K562 (cell line): ENCODE results near the gene GNA15. TPM values are rescaled to one million over a fixed set of nuclear protein-coding genes. Genes with fewer than 3 reads are reported as not detected.
A peak's percentile ranks its signal among the peaks of the same experiment; 100 is the strongest.

Experiments
- HNRNPH1 ChIP-seq: fragments of 200-400 bp; formaldehyde crosslinking; optimal IDR thresholded peaks from 2 replicates; pipeline ENCODE3; 2017; ENCODE audit warnings: low read depth, mild to moderate bottlenecking, low read length, moderate library complexity
- LCOR ChIP-seq: sonication (generic); formaldehyde crosslinking; IDR thresholded peaks from 2 replicates; pipeline ENCODE4 v1.8.0; 2022; ENCODE audit warnings: mild to moderate bottlenecking, missing genetic modification reagents
- MCM3 ChIP-seq: fragments of 450-650 bp; IDR thresholded peaks from 2 replicates; pipeline ENCODE4 v1.6.1; 2016
- MTA1 ChIP-seq: fragments of 450-650 bp; IDR thresholded peaks from 2 replicates; pipeline ENCODE4 v1.6.1; 2017; ENCODE audit warnings: borderline replicate concordance
- NEUROD1 ChIP-seq: fragments of 150-350 bp; IDR thresholded peaks from 2 replicates; pipeline ENCODE4 v1.6.1; 2014; ENCODE audit warnings: borderline replicate concordance, low read length, low read depth; ENCODE audit not compliant: partially characterized antibody
- RBM34 ChIP-seq: fragments of 200-400 bp; formaldehyde crosslinking; IDR thresholded peaks from 2 replicates; pipeline ENCODE4 v1.6.1; 2018; ENCODE audit warnings: low read length, borderline replicate concordance; ENCODE audit not compliant: insufficient read depth
- RBM39 ChIP-seq: fragments of 200-400 bp; formaldehyde crosslinking; optimal IDR thresholded peaks from 2 replicates; pipeline ENCODE3; 2018; ENCODE audit warnings: low read depth, low read length
- SAFB ChIP-seq: fragments of 200-400 bp; formaldehyde crosslinking; IDR thresholded peaks from 2 replicates; pipeline ENCODE4 v1.6.1; 2017; ENCODE audit warnings: low read depth, low read length, borderline replicate concordance
- SIN3A ChIP-seq, 2 experiments: fragments of 150-350 bp in 1 of 2; IDR thresholded peaks; 2 replicates each; pipeline ENCODE4 v1.6.1; 2011 to 2016; ENCODE audit warnings: borderline replicate concordance in 2 of 2, low read depth in 2 of 2, low read length in 2 of 2, mild to moderate bottlenecking in 2 of 2, moderate library complexity in 2 of 2; ENCODE audit not compliant: control insufficient read depth in 1 of 2
- SMAD2 ChIP-seq: fragments of 150-350 bp; IDR thresholded peaks from 2 replicates; pipeline ENCODE4 v1.6.1; 2014; ENCODE audit warnings: low read depth, mild to moderate bottlenecking, low read length
- SRSF9 ChIP-seq: fragments of 200-400 bp; formaldehyde crosslinking; IDR thresholded peaks from 2 replicates; pipeline ENCODE4 v1.6.1; 2017; ENCODE audit warnings: low read depth, low read length, borderline replicate concordance
- ZBED1 ChIP-seq: IDR thresholded peaks from 2 replicates; pipeline ENCODE4 v1.6.1; 2014
- ZBTB7A ChIP-seq: IDR thresholded peaks from 2 replicates; pipeline ENCODE4 v1.6.1; 2011; ENCODE audit warnings: low read depth, mild to moderate bottlenecking, low read length, moderate library complexity, borderline replicate concordance; ENCODE audit not compliant: control insufficient read depth
- ZNF224 ChIP-seq: sonication (generic); formaldehyde crosslinking; IDR thresholded peaks from 2 replicates; pipeline ENCODE4 v1.8.0; 2022; ENCODE audit warnings: mild to moderate bottlenecking, missing genetic modification reagents
- polyA plus RNA-seq, 8 experiments: library from polyadenylated mRNA; depleted of rRNA in 4 of 8; stranded (reverse) in 5 of 8; unstranded in 3 of 8; fragments of >200 nt; fragmentation: Nextera tagmentation in 2 of 8; fragmentation: Illumina TruSeq in 1 of 8; extraction: Ambion mirVana in 2 of 8; extraction: Trizol in 1 of 8; gene quantifications; 2 replicates each; pipeline versions ENCODE4 v1.2.1 to v1.2.3, GENCODE V29; 2011 to 2014; ENCODE audit warnings: inconsistent platforms in 1 of 8, missing spikeins in 1 of 8
- total RNA-seq, 7 experiments: library from RNA; depleted of rRNA in 6 of 7; stranded (reverse); fragments of >200 nt in 6 of 7; fragmentation: Illumina TruSeq in 2 of 7; extraction: Trizol in 2 of 7; gene quantifications; 2 replicates each; pipeline versions ENCODE4 v1.2.1 to v1.2.3, GENCODE V29; 2011 to 2021; ENCODE audit warnings: low replicate concordance in 1 of 7
- TF ChIP-seq, protein P1 (sequence below): fragments of 250-450 bp; sonication (Bioruptor Pico); IDR thresholded peaks from 2 replicates; pipeline ENCODE4 v1.5.1; 2021; ENCODE audit warnings: mild to moderate bottlenecking
- TF ChIP-seq, protein P2 (sequence below): fragments of 250-450 bp; sonication (Bioruptor Pico); IDR thresholded peaks from 2 replicates; pipeline ENCODE4 v1.8.0; 2021; ENCODE audit warnings: mild to moderate bottlenecking, moderate library complexity
- TF ChIP-seq, protein P3 (sequence below), 3 experiments: fragments of 200-800 bp in 1 of 3; sonication (Bioruptor generic) in 1 of 3; sonication (generic) in 1 of 3; formaldehyde crosslinking in 1 of 3; IDR thresholded peaks; 2 replicates each; pipeline versions ENCODE4 v1.6.1 to v1.8.0; 2016 to 2022; ENCODE audit warnings: mild to moderate bottlenecking in 2 of 3, missing compliant biosample characterization in 2 of 3, missing genetic modification characterization in 2 of 3, missing genetic modification reagents in 1 of 3
- TF ChIP-seq, protein P4 (sequence below): fragments of 450-650 bp; formaldehyde crosslinking; IDR thresholded peaks from 2 replicates; pipeline ENCODE4 v1.4.0; 2020; ENCODE audit warnings: mild to moderate bottlenecking, mixed read lengths

Gene GNA15
- total and polyA plus RNA-seq, 9 of the 15 experiments (the other 6 are each of a cell fraction or from before 2014, with no cell fraction given), result 0.03 to 0.24 (median 0.11) TPM; not detected in 1

DNA sequence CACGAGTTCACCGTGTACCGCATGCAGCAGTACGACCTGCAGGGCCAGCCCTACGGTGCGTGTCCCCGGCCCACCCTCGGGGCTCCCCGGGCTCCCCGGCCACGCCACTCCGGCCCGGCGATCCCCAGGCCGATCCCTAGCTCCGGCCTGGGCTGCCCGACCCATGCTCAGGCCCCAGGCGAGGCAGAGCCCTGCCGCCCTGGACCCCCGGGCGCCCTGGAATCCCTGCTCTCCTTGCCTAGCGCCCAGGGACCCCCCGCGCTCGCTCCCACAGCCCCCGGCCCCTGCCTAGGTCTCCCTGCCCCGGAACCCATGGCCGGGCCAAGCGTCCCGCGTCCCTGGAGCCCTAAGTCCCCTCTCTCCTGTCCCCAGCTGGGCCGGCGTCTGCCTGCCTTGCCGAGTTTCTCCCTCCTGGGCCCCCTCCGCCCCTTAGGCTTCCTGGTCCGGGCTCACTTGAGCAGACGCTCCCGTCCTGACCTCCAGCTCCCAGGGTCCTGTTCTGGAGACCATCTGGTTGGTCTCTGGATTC, 50.4 kb downstream of the GNA15 start (continued):
- TF ChIP-seq, protein P1, sequence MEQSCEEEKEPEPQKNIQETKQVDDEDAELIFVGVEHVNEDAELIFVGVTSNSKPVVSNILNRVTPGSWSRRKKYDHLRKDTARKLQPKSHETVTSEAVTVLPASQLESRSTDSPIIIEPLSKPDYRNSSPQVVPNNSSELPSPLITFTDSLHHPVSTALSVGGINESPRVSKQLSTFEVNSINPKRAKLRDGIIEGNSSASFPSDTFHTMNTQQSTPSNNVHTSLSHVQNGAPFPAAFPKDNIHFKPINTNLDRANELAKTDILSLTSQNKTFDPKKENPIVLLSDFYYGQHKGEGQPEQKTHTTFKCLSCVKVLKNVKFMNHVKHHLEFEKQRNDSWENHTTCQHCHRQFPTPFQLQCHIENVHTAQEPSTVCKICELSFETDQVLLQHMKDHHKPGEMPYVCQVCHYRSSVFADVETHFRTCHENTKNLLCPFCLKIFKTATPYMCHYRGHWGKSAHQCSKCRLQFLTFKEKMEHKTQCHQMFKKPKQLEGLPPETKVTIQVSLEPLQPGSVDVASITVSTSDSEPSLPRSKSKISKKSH (CRISPR knock-in tag), result no peak
- no peak for TF ChIP-seq MTA1
- TF ChIP-seq, protein P2, sequence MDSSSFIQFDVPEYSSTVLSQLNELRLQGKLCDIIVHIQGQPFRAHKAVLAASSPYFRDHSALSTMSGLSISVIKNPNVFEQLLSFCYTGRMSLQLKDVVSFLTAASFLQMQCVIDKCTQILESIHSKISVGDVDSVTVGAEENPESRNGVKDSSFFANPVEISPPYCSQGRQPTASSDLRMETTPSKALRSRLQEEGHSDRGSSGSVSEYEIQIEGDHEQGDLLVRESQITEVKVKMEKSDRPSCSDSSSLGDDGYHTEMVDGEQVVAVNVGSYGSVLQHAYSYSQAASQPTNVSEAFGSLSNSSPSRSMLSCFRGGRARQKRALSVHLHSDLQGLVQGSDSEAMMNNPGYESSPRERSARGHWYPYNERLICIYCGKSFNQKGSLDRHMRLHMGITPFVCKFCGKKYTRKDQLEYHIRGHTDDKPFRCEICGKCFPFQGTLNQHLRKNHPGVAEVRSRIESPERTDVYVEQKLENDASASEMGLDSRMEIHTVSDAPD (CRISPR knock-in tag), result no peak
- TF ChIP-seq, protein P3, sequence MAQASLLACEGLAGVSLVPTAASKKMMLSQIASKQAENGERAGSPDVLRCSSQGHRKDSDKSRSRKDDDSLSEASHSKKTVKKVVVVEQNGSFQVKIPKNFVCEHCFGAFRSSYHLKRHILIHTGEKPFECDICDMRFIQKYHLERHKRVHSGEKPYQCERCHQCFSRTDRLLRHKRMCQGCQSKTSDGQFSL (CRISPR knock-in tag; IDR thresholded peaks at IDR 0.05), result no peak
- TF ChIP-seq, protein P3 (tag; IDR thresholded peaks at IDR 0.05), result no peak
- TF ChIP-seq RBM39, result no peak
- TF ChIP-seq NEUROD1, result no peak
- no peak for TF ChIP-seq SAFB
- no peak for TF ChIP-seq LCOR (CRISPR knock-in tag)
- no peak for TF ChIP-seq ZBED1
- TF ChIP-seq ZBTB7A, result no peak; the same call in 1 of the 2 replicates
- TF ChIP-seq SMAD2, result no peak
- no peak for TF ChIP-seq HNRNPH1
- no peak for TF ChIP-seq MCM3
- no peak for TF ChIP-seq ZNF224 (CRISPR knock-in tag)
- 0 out of 4 replicates have a peak, but pooled peaks of 1 of the 2 experiments have one; percentile 38 for TF ChIP-seq SIN3A (IDR thresholded peaks at IDR 0.05; ENCODE audit: borderline replicate concordance in 2 of 2, control insufficient read depth in 1 of 2, low read depth in 2 of 2, low read length in 2 of 2)
- no peak for TF ChIP-seq RBM34
- no peak for TF ChIP-seq SRSF9
- TF ChIP-seq, protein P4, sequence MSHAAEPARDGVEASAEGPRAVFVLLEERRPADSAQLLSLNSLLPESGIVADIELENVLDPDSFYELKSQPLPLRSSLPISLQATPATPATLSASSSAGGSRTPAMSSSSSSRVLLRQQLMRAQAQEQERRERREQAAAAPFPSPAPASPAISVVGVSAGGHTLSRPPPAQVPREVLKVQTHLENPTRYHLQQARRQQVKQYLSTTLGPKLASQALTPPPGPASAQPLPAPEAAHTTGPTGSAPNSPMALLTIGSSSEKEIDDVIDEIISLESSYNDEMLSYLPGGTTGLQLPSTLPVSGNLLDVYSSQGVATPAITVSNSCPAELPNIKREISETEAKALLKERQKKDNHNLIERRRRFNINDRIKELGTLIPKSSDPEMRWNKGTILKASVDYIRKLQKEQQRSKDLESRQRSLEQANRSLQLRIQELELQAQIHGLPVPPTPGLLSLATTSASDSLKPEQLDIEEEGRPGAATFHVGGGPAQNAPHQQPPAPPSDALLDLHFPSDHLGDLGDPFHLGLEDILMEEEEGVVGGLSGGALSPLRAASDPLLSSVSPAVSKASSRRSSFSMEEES, result no peak
